Muscle of leg (tissue), 16 donors: ENCODE data around the gene ANKS1A. TPM values are rescaled to one million over a fixed set of nuclear protein-coding genes. Genes with fewer than 3 reads are reported as not detected.
"Not testable (repeated sequence)": the region's sequence is repeated elsewhere in the genome, so short reads cannot be mapped to it uniquely, and the experiment has no call there.

Source experiments
- DNase-seq: peaks from one replicate; pipeline ENCODE4 v3.0.0; 2013
- H3K27ac ChIP-seq: one replicate; pipeline ENCODE4 v1.5.1; 2013; ENCODE audit warnings: mild to moderate bottlenecking, low read length, control low read depth
- H3K27me3 ChIP-seq: one replicate; pipeline ENCODE4 v1.6.1; 2013; ENCODE audit warnings: low read length; ENCODE audit not compliant: control insufficient read depth, insufficient read depth
- H3K36me3 ChIP-seq: one replicate; pipeline ENCODE4 v1.6.1; 2013; ENCODE audit warnings: low read length; ENCODE audit not compliant: control insufficient read depth, insufficient read depth
- H3K4me1 ChIP-seq: one replicate; pipeline ENCODE4 v1.6.1; 2013; ENCODE audit warnings: low read length; ENCODE audit not compliant: control insufficient read depth, insufficient read depth
- H3K4me3 ChIP-seq: one replicate; pipeline ENCODE4 v1.5.1; 2013; ENCODE audit warnings: low read length, control low read depth
- H3K9me3 ChIP-seq: replicated peaks from 2 replicates; pipeline ENCODE4 v1.6.1; 2013; ENCODE audit warnings: low read depth, low read length; ENCODE audit not compliant: control insufficient read depth
- WGBS: methylation state at CpG from one replicate; pipeline ENCODE4 v1.1.5; 2013; ENCODE audit warnings: missing lambda C conversion rate; ENCODE audit not compliant: insufficient coverage; 5-methylcytosine and 5-hydroxymethylcytosine counted together
- long read RNA-seq, 11 donors: transcript quantifications; one replicate each; lab custom pipeline, GENCODE V29; 2026
- polyA plus RNA-seq, 8 donors: library from polyadenylated mRNA; unstranded; fragments of 120-200 nt; gene quantifications; one replicate each; pipeline versions ENCODE4 v1.2.1 to v1.2.3, GENCODE V29; 2013; ENCODE audit warnings: inconsistent platforms in 1 of 8, low replicate concordance in 1 of 8; ENCODE audit not compliant: insufficient read length in 8 of 8, insufficient read depth in 1 of 8
- total RNA-seq: library from RNA; stranded (reverse); fragments of 120-200 nt; gene quantifications from one replicate; pipeline ENCODE4 v1.2.4, GENCODE V29; 2013

The ANKS1A gene
- total RNA-seq, result 22.7 TPM
- 10 to 100 TPM; 31.1 to 56.0 (median 40.4) TPM for polyA plus RNA-seq
- long read RNA-seq, donor 1, full-length matches to known transcripts, result 1 of 20 reads
- long read RNA-seq, donor 1, partial matches to known transcripts, result 19 of 20 reads
- long read RNA-seq, donor 1, other reads (novel, unspliced or antisense), result 0 of 20 reads
- long read RNA-seq, donor 2, result 0 reads
- long read RNA-seq, donor 3, full-length matches to known transcripts, result 1 of 10 reads
- long read RNA-seq, donor 3, partial matches to known transcripts, result 9 of 10 reads
- long read RNA-seq, donor 3, other reads (novel, unspliced or antisense), result 0 of 10 reads
- long read RNA-seq, donor 4, result 0 reads
- long read RNA-seq, donor 5, partial matches to known transcripts, result 5 of 5 reads
- long read RNA-seq, donor 5, other reads (novel, unspliced or antisense), result 0 of 5 reads
- long read RNA-seq, donor 6, partial matches to known transcripts, result 47 of 47 reads
- long read RNA-seq, donor 6, other reads (novel, unspliced or antisense), result 0 of 47 reads
- long read RNA-seq, donor 7, result 0 reads
- long read RNA-seq, donor 8, partial matches to known transcripts, result 86 of 86 reads
- long read RNA-seq, donor 8, other reads (novel, unspliced or antisense), result 0 of 86 reads
- long read RNA-seq, donor 9, result 0 reads
- long read RNA-seq, donor 10, result 0 reads
- long read RNA-seq, donor 11, result 0 reads

- WGBS, result under 1% methylated on average over 54 of the region's 60 CpGs
Observed at GRCh38 chr6:34888874-34889555, at the start of gene ANKS1A. Gene ANKS1A (plus strand): TSS chr6:34889255. CDS start chr6:34889403, 148 bp downstream.

GRCh38 chr6:34839666-34840352 lies 49.2 kb upstream of the ANKS1A start:
- Histone ChIP-seq H3K4me3 (no peak overlapping the region), H3K4me1 (no peaks in the 10 kb centered on the region), H3K36me3 (peaks cover 26% of the 10 kb centered on the region), H3K9me3 (no peaks in the 10 kb centered on the region), H3K27me3 (no peaks in the 10 kb centered on the region), H3K27ac (no peak overlapping the region)
- 93% methylated on average over 9 of the region's 15 CpGs for WGBS
- peak; percentile 5 for DNase-seq

More at GRCh38 chr6:34888874-34889555, at the start of gene ANKS1A:
- peaks cover 11% of the 10 kb centered on the region for H3K4me1 ChIP-seq
- peak within 1 kb of the TSS; percentile 92 for H3K27ac ChIP-seq
- no peaks in the 10 kb centered on the region for H3K27me3 ChIP-seq
- H3K9me3 ChIP-seq, result no peaks in the 10 kb centered on the region
- no peaks in the 10 kb centered on the region for H3K36me3 ChIP-seq
- H3K4me3 ChIP-seq, result peak within 1 kb of the TSS; percentile 85
- peak; percentile 85 for DNase-seq

- DNase-seq, H3K4me3 ChIP-seq, H3K9me3 ChIP-seq, H3K4me1 ChIP-seq, H3K27ac ChIP-seq, H3K27me3 ChIP-seq: not testable (repeated sequence)
- 97% methylated on average over 4 of the region's 6 CpGs for WGBS
- H3K36me3 ChIP-seq, result peaks cover 18% of the 10 kb centered on the region
Observed at GRCh38 chr6:34849066-34849465, 40.0 kb upstream of the ANKS1A start.

GRCh38 chr6:34851361-34851760 lies 37.7 kb upstream of the ANKS1A start:
- WGBS, result 100% methylated on average over 1 of the region's 1 CpG

GRCh38 chr6:34852406-34853085 lies 36.5 kb upstream of the ANKS1A start:
- no CpG with 5 or more reads among the region's 4 CpGs for WGBS
- Histone ChIP-seq H3K4me1 (no peaks in the 10 kb centered on the region), H3K27me3 (no peaks in the 10 kb centered on the region), H3K9me3 (no peaks in the 10 kb centered on the region), H3K36me3 (peaks cover 40% of the 10 kb centered on the region), H3K4me3 (no peak overlapping the region), H3K27ac (no peak overlapping the region)
- DNase-seq, result no peak

More at GRCh38 chr6:34851361-34851760, 37.7 kb upstream of the ANKS1A start:
- H3K36me3 ChIP-seq, result peaks cover 30% of the 10 kb centered on the region
- H3K27ac ChIP-seq, result no peak overlapping the region
- no peaks in the 10 kb centered on the region for H3K4me1 ChIP-seq
- H3K9me3 ChIP-seq, result no peaks in the 10 kb centered on the region
- H3K27me3 ChIP-seq, result no peaks in the 10 kb centered on the region
- no peak overlapping the region for H3K4me3 ChIP-seq
- no peak for DNase-seq

GRCh38 chr6:34855463-34855862 lies 33.6 kb upstream of the ANKS1A start:
- no peak overlapping the region for H3K4me3 ChIP-seq
- DNase-seq, result no peak
- no peaks in the 10 kb centered on the region for H3K4me1 ChIP-seq
- H3K36me3 ChIP-seq, result peaks cover 69% of the 10 kb centered on the region
- 76% methylated on average over 4 of the region's 7 CpGs for WGBS
- no peaks in the 10 kb centered on the region for H3K9me3 ChIP-seq
- no peak overlapping the region for H3K27ac ChIP-seq
- no peaks in the 10 kb centered on the region for H3K27me3 ChIP-seq

- H3K4me1 ChIP-seq, result no peaks in the 10 kb centered on the region
- no peak for DNase-seq
- WGBS, result 89% methylated on average over 7 of the region's 7 CpGs
- H3K4me3 ChIP-seq, result no peak overlapping the region
- no peaks in the 10 kb centered on the region for H3K27me3 ChIP-seq
- no peaks in the 10 kb centered on the region for H3K9me3 ChIP-seq
- no peak overlapping the region for H3K27ac ChIP-seq
- peaks cover 53% of the 10 kb centered on the region for H3K36me3 ChIP-seq
Observed at GRCh38 chr6:34858681-34859080, 30.4 kb upstream of the ANKS1A start.

- H3K4me1 ChIP-seq, result peaks cover 4% of the 10 kb centered on the region
- no peaks in the 10 kb centered on the region for H3K9me3 ChIP-seq
- no peak overlapping the region for H3K27ac ChIP-seq
- H3K27me3 ChIP-seq, result no peaks in the 10 kb centered on the region
- WGBS, result 85% methylated on average over 4 of the region's 4 CpGs
- H3K4me3 ChIP-seq, result no peak overlapping the region
- no peak for DNase-seq
- peaks cover 56% of the 10 kb centered on the region for H3K36me3 ChIP-seq
Observed at GRCh38 chr6:34859951-34860350, 29.1 kb upstream of the ANKS1A start.

- WGBS, result no CpG with 5 or more reads among the region's 1 CpG
- no peak overlapping the region for H3K27ac ChIP-seq
- H3K27me3 ChIP-seq, result no peaks in the 10 kb centered on the region
- H3K4me3 ChIP-seq, result no peak overlapping the region
- peaks cover 4% of the 10 kb centered on the region for H3K4me1 ChIP-seq
- H3K36me3 ChIP-seq, result peaks cover 50% of the 10 kb centered on the region
- H3K9me3 ChIP-seq, result no peaks in the 10 kb centered on the region
- no peak for DNase-seq
Observed at GRCh38 chr6:34860776-34861175, 28.3 kb upstream of the ANKS1A start.
